Stimulated activated CD4-positive, alpha-beta T cell treated with anti-CD3 and anti-CD28 coated beads, Interleukin-4, amount 100 ng/mL, for 1 hour (primary cell): Measurements from ENCODE around the gene STARD6.
A peak's percentile ranks its signal among the peaks of the same experiment; 100 is the strongest.
"Not testable (repeated sequence)": the region's sequence is repeated elsewhere in the genome, so short reads cannot be mapped to it uniquely, and the experiment has no call there.

Source experiments
- DNase-seq: peaks from one replicate; pipeline ENCODE4 v3.0.0-alpha.2; 2020

The STARD6 gene

DNA sequence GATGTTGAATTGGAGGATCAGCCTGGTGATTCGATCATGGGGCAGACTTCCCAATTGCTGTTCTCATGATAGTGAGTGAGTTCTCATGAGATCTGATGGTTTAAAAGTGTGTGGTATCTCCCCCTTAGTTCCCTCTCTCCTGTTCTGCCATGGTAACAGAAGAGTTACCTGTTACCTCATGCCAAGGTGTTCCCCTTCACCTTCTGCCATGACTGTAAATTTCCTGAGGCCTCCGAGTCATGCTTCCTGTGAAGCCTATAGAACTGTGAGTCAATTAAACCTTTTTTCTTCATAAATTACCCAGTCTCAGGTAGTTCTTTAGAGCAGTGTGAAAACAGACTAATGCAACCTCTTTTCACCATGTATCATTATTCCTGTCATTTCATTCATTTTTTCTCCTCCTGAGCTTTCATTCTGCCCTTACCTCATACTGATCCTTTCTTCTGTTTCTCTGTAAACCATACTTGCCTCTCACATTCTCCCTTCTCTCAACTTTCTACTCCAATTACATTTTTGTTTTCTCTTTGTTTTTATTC is 22.0 kb downstream of the STARD6 start:
- DNase-seq = no peak

DNA sequence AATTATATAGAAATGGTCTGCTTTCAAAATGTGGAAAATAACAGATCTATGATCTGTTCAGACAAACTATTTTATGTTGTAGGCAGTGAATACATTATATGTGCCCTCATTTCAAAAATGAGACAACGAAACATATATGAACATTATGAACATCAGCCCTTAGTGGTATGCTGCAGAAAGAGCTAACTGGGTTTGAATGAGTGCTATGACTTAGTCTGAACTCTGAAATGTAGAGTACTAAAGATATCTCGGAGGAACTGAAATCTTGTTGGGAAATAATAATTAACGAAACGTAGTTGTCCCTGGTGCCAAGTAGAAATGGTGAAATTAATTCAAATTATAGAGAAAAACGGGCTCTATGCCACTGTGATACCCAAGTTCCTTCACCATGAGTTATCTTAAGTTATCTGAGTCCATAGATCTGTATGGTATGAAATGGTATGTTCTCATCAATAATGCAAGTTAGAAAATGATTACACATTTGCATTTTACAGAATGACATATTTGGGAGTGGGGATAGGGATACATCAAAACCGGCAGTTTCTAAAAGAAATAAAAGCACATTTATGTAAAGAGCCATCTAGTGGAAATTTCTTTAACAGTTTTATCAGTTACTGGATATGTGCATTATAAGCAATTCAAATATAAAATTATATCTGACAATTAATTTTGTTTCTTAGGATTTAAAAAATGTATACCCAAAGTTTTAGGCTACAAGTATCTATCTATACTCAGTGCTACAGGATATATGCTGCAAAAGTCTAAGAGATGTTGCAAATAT is 26.7 kb downstream of the STARD6 start:
- no peak for DNase-seq

GRCh38 chr18:54329787-54330186 is 27.9 kb downstream of the STARD6 start:
- DNase-seq = no peak

- DNase-seq = no peak
These were observed 29.8 kb downstream of the STARD6 start for GRCh38 chr18:54327818-54328217.

DNA sequence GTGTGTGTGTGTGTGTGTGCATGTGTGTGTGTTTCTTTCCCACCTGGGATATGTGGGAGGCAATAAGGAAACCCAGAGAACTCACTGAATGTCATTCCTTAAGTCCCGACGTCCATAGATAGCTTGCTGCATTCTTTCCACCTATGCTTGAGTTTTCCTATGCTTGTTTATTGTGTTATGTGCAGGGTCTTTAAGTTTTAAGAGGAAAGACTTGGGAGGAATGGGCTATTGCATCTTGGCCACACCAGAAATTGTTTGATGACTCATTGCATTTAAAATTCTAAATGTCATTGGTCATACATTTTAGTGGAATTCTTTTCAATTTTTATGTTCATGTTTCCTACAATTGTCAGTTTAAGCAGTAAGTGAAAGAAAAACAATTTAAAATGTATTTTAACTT is 33.7 kb downstream of the STARD6 start:
- no peak for DNase-seq

DNA sequence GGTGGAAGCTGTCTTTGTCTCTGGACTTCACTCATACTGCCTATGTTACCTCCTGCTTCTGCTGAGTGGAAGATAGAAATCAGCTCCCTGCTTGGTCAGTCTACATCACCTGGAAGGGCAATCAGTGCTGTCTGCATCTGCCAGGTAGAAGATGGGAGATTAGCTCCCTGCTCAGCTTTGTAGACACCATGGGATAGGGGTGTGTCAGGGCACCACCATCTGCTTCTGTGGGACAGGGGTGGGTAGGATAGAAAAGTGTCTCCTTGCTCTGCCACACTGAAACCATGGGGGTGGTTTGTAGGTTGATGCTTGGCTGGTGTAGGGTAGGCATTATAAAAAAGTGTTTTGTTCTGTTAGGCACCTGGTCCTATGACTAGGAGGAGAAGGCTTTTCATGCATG is 34.1 kb downstream of the STARD6 start:
- no peak for DNase-seq

DNA sequence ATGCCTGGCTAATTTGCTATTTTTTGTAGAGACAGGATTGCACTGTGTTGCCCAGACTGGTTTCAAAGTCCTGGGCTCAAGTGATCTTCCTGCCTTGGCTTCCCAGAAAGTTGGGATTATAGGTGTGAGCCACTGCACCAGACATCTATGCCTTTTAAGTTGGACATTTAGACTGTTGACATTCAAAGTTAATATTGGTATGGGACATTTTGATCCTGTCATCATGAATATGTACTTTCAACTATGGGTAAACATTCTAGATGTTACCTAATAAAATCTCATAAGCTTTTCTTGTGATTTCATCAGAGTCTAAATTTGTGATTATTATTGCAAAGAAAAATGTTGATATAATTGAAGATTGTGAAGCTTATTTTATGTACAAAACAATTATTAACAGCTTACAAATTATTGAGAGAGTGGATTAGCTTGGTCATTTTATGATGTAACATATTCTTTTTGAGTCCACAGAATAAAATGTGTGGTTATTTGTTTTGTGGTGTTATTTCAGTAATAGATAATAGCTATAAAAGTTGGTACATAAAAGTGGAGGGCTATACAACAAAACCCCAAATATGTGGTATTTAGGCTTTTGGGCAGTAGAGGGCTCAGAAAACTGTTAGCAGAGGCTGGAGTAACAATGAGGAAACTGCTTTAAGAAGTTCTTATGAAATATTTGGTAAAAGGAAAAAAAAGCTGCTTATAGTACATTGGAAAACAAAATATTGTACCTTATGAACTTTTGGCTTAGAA is 41.4 kb downstream of the STARD6 start:
- DNase-seq = no peak

- DNase-seq = not testable (repeated sequence)
These were observed 48.1 kb downstream of the STARD6 start for GRCh38 chr18:54309564-54309963.

- DNase-seq = no peak
These were observed 54.2 kb downstream of the STARD6 start for GRCh38 chr18:54303408-54303807.

DNA sequence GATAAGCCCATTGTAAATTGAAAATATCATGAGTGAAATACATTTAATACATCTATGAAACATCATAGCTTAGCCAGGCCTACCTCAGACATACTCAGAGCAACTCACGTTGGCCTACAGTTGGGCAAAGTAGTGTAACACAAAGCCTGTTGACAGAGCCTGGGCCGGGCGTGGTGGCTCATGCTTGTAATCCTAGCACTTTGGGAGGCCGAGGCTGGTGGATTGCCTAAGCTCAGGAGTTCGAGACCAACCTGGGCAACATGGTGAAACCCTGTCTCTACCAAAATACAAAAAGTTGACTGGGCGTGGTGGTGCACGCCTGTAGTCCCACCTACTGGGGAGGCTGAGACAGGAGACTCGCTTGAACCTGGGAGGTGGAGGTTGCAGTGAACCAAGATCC is 58.7 kb downstream of the STARD6 start:
- not testable (repeated sequence) for DNase-seq

DNA sequence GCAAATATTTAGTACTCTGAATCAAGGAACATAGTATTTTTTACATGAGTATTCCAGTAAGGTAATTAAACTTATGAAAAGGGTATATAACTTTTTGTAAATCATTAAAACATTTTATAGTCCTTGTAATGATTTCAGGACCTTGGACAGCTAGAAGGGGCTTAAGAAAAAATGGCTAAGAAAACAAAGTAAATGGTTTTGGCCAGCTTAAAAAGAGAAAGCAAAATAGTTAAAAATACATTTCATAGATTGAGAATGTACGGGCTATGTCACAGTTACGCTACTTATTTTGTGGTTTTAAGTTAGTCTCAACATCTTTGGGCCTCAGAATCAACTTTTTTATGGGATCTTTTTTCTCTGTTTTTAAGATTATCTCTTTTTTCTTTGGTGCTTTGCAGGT is 61.6 kb downstream of the STARD6 start:
- no peak for DNase-seq

GRCh38 chr18:54294274-54294673 is 63.4 kb downstream of the STARD6 start:
- no peak for DNase-seq

- DNase-seq = peak; percentile 58
These were observed 72.5 kb downstream of the STARD6 start for GRCh38 chr18:54284981-54285785.

DNA sequence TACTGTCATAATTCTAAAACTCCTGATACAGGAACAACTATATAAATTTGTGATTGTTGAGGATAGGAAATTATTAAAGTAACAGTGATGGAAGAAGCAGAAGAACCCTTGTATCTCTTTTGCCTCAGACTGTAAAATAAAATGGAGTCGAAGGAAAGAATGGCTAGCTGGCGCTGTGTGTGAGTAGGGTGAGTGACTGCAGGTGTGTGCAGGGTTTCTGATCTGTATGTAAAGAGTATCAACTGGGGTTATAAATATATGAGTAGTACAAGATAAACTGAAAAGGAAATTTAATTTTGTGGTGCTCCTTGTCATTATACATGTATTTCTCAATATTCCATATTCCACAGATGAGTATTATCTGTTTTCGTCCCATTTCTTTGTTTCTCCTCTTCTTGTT is 73.1 kb downstream of the STARD6 start:
- DNase-seq = no peak

DNA sequence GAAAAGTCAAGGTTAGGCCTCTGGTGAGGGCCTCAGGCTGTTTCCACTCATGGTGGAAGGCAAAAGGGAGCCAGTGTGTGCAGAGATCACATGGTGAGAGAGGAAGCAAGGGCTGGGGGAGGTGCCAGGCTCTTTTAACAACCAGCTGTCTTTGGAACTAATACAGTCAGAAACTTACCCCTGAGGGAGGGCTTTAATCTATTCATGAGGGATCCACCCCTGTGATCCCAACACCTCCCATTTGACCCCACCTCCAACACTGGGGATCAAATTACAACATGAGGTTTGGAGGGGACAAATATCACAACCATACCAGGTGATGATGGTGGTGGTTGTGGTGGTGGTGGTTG is 77.5 kb downstream of the STARD6 start:
- no peak for DNase-seq

DNA sequence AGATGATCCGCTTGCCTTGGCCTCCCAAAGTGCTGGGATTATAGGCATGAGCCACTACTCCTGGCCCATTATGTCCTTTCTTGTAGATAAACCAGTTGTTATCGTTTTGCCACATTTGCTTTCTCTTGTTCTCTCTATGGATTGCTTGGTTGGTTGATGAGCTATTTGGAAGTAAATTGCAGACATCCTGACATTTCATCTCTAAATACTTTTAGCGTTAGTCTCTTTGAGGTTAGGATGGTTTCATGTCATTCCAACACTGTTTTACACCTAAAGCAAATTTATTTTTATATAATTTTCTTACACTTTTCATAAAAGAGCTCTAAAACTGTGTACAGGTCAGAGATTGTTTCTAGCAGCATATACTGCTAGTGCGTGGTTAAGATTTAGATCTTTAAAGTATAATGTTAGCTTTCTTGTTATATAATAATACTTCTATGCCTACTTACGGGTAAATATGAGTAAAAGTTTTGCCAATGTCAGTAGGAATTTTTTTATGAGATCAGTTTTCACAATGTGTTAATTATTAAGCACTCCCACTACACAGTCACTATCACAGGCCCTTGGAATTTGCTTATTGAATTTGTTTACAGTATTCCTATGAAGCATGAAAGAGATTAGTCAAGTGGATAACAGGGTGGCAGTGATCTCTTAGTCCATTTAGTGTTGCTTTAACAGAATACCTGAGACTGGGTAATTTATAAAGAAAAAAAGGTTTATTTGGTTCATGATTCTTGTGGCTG is 78.0 kb downstream of the STARD6 start:
- DNase-seq = no peak

DNA sequence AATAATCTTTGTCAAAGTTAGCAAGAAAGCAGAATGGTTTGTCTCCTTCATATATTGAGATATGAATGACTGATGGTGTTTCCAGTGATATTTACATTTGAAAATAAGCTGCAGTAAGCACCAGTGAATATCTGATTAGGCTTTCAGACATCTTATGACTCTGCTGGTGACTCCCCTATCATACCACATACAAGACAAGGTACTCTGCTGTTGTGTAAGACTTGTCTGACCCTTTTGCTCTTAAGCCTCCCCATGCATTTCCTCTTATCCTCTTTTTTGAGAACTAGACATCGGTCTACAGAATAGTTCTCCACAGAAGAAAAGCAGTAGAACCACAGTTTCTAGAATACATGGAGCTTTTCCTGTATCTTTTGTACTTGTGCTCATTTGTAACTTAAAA is 79.0 kb downstream of the STARD6 start:
- no peak for DNase-seq

DNA sequence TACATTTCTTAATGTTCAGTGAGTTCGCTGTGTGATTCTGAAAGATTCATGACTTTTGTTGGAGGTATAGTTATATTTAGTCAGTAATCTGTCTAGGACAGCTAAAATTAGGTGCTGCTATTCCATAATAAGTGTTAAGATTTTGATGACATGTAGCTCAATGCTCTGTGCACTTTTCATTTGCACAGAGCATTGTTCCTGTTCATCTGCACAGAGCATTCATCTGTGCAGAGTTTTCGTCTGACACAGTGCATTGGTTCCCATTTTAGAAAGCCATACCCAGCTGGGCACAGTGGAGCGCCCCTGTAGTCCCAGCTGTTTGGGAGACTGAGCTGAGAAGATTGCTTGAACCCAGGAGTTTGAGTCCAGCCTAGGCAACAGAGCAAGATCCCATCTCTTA is 79.8 kb downstream of the STARD6 start:
- DNase-seq = no peak
